Fibroblast of peridontal ligament (primary cell): Measurements from ENCODE around the gene NFATC3.

Experiments
- DNase-seq: peaks from one replicate; pipeline ENCODE4 v3.0.0-alpha.2; 2010; ENCODE audit errors: extremely low read depth

The NFATC3 gene

DNA sequence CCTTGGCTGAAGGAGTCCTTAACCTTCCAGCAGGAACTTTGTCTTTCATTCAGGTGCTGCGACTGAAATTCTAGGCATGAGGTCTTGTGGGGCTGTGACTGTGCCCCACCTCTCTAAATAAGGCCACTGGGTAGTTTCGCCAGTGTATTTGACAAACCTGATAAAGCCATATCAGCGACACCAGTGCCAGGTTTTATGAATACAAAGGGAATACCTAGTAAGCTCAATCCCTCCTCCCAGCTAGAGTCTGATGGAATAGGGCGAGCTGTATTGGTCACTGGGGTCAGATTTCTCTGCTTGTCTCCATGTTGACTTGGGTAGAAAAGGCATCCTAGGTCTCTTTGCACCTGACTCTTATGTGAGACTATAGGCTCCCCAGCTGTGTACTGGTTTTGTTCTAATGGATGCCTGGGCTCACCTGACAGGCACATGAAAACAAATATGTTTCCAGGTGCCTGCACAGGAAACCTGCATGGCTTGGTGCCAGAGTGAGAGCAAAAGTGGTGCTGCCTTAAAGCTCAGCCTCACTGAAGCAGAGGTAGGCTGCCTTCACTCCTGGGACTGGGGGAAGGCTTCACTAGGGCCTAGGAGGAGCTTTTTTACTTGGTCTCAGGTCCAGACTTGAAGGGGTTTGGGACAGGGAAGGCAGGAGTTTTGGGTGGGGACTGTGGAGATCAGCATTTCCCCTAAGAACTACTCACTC, 187.5 kb downstream of the NFATC3 start:
- DNase-seq = no peak

- DNase-seq = no peak
These were observed 188.3 kb downstream of the NFATC3 start for GRCh38 chr16:68273459-68273858.

DNA sequence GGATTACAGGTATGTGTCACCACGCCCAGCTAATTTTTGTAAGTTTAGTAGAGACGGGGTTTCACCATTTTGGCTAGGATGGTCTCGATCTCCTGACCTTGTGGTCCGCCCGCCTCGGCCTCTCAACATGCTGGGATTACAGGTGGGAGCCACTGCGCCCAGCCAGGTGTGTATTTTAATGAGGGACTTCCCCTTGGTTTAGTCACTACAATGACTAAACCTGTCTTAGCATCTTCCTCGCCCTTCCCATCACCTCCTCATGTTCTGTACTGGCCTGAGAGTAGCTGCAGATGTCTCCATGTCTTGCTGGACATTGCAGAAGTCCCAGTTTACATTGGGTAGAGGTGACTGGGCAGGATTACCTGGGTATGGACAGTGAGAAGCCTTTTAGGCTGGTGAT, 188.7 kb downstream of the NFATC3 start:
- DNase-seq = no peak

- no peak for DNase-seq
These were observed 189.3 kb downstream of the NFATC3 start for GRCh38 chr16:68274441-68274840.

DNA sequence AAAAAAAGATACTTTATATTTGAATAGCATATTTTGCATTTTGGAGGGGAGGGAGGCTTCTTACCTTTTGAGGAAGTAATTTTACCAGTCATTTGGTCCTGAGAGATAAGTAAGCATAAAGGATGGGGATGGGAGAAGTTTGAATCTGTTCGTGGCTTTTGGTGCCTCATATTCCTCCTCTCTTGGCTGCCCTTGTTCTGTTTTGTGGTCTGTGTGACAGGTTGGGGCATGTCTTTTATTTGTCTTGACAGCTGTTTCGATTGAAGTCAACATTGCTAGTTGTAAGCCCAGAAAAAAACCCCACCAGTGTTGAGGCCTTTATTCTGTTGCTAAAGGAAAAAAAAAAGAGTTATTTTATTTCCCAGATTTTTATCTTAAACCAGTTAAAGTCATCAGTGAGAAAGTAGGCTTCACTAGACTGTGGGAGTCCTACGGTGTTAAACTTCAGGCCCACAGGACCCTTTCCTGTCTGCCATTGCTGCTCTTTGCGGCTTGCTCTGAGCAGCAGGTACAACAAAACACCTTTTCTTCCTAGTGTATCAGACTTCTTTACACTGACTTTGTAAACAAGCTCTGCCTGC, 190.5 kb downstream of the NFATC3 start:
- DNase-seq = no peak

GRCh38 chr16:68276223-68276622, 191.1 kb downstream of the NFATC3 start:
- no peak for DNase-seq
